ENCODE data around the gene SLC2A4RG.
A peak's percentile ranks its signal among the peaks of the same experiment; 100 is the strongest.

SLC2A4RG gene

DNA sequence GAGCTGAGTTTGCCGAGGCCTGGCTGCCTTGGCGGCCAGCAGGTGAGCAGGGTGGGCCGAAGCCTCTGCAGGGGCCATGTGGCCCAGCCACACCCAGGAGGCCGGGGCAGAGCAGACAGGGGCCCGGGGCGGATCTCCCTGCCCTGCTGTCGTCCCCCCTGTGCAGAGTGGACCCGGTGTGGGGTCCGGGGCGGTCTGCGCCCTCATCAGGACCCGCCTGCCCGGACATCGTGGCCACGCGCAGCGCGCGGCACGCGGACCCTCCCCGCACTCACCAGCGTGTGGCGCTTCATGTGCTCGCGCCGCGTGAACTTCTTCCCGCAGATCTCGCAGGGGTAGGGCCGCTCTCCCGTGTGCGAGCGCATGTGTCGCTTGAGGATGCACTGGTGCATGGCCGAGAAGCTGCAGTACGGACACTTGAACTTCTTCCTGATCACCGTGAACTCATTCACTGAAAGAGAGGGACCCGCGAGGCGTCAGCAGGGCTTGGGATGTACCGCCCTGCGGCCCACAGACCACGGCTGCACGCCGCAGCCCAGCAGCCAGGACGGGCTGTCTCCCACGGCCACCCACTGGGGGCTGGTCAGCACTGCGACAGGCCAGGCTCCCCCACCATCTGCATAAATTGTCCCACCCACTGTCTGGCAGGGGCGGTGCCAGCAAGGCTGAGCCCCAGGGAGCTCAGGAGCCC lies 13.0 kb downstream of the SLC2A4RG start:
- DNase-seq (ENCODE audit: low read depth, low spot score), result no peak

DNA sequence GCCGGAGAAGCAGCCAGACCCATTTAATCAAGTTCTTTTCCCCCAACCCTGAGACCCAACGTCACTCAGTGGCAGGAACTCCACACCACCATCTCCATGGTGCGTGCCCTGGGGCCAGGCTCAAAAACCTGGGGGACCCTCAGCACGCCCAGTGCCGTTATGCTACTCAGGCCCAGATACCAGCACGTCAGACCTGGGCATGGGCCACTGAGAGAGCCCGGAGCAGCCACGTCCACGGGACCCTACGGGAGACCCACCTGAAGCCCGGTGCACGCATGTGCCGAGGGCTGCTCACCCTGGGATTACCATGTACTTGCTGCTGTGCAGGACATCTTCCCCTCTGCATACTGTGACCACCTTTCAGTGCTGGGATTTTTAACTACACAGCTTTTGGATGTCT lies 13.8 kb downstream of the SLC2A4RG start:
- no peak for DNase-seq (ENCODE audit: low read depth, low spot score)

DNA sequence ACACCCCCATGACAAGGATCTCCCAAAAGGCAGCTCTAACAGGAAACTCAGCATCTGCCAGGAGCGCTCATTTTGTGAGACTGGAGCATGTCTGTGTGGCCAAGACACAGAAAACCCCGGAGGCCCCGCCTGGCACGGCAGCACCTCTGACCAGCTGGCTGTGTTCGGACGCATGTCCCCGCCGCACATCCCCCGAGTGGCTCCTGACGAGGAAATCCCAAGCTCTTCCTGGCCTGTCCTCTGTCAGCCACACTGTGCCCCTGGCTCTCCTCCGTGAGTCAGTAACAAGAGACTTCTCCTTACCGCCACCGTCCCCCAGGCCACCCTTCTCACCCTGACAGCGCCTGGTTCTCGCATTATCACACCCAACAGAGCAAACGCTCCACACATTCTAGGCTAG lies 14.4 kb downstream of the SLC2A4RG start:
- DNase-seq (ENCODE audit: low read depth, low spot score), result no peak

DNA sequence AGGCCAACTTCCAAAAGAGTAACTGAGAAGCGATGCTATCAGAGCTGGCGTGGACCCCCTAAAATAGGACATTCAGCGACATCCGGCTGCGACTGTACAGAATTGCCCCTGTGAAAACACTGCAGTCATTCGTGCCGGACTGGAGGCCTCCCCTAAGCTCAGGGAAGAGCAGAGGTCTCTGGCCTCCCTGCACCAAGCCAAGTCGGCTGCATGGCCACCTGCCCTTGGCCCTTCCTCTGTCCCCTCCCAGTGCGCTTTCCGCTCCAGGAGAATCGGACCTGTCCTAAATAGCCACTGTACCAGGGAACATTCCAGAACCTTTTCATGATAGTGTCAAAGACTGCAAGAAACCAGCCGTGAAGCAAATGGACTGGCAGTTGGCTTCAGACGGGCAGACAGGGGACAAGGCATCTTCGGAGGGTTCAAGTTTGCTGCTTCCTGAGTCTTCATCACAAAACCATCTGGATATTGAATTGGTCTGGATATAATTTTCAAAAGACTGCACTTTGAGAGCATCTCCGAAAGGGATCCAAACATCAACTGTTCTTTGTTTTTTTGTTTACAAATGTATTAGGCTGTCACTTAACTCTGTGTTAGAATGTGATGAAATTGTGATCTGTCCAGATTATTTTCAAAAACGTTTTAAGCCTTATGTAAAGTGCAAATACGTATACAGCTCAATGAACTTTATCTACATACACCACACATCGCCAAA lies 16.5 kb downstream of the SLC2A4RG start:
- DNase-seq (ENCODE audit: low read depth, low spot score), result no peak

DNA sequence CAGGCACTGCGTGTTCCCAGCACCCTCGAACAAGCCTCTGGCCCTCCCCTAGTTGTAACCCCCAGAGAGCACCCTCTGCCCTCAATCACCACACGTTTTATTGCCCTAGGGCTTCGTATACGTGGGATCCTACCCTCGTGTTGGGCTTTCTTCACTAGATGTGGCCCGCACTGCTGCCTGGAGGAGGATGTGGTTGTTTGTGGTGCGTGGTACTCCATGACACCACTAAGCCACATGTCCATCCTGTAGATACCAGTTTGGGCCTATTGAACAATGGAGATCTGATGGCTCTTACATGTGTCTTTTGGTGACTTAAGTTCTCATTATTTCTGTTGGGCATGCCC lies 17.0 kb downstream of the SLC2A4RG start:
- no peak for DNase-seq (ENCODE audit: low read depth, low spot score)

DNA sequence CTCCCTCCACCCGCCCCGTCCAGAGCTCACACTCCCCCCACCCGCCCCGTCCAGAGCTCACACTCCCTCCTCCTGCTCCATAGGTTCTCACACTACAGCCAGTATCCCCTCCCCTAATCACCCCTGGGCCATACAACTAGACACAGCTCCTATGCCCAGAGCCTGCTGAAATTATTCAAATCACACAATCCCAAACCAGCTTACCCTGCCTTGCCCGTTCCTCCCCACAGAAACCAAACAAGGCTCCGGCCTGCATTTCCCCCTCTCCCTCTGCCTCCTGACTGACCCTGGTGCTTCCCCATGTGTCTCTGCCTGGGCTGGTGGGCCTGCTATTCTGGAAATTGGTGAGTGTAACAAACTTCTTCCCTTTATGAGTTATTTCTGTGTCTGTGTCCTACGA lies 18.6 kb downstream of the SLC2A4RG start:
- DNase-seq (ENCODE audit: low read depth, low spot score), result no peak

DNA sequence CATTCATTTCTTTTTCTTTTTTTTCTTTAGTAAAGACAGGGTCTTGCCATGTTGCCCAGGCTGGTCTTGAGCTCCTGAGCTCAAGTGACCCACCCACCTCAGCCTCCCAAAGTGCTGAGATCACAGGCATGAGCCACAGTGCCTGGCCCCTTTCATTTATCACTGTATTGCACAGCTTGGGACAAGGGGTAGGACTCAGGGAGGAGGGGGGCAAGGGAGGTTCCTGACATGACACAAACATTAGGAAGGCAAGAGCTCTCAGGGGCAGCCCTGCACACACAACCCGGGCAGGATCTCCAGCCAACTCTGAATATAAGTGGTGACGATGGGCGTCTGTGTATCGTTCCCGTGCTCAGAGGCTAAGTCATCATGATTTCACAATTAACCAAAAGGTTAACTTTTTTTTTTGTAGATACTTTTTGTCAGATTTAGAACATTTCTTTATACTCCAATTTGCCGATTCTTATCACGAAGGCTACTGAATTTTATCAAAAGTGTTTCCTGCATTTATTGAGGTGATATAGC lies 19.9 kb downstream of the SLC2A4RG start:
- no peak for DNase-seq (ENCODE audit: low read depth, low spot score)

DNA sequence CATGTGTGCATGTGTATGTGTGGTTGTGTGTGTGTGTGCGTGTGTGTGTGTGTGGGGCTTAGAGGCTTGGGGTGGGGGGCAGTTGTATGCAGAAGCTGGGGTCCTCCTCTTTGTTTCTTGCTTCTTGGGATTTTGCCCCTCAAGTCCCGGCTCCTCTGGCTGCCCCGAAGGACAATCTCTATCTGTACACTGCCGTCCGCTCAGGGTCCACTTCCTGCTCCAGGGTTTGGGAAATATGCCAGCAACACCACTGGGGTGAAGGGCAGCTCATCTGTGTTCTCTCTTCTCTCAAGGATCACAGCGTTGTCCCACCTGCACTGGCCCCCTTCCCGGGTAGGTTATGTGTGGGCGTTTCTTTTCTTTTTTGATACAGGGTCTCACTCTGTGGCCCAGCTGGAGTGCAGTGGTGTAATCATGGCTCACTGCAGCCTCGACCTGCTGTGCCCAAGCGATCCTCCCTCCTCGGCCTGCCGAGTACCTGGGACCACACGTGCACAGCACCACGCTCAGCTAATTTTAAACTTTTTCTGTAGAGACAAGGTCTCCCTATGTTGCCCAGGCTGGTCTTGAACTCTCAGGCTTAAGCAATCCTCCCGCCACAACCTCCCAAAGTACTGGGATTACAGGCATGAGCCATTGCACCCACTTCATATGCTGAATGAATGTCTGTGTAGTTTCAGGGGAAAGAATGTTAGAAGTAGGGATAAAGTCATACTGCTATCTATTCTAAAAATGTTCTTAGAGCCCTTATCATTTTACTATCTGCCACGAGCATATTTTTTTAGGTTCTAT lies 25.7 kb downstream of the SLC2A4RG start:
- no peak for DNase-seq (ENCODE audit: low read depth, low spot score)

DNA sequence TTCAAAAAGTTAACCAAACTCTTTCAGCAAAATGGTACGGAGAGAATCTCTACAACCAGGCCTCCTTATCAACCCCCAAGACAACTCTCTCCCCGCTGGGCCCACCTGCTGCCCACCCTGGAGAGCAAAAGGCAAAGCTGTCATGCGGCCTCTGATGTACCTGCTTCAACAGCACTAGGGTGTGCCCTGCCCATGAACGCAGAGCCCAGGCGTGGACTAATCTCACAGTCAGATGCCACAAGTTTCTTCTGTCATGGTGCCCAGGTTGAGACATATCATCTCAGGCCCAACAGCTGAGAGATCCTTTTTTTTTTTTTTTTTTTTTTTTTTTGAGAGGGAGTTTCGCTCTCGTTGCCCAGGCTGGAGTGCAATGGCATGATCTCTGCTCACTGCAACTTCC lies 26.3 kb downstream of the SLC2A4RG start:
- no peak for DNase-seq (ENCODE audit: low read depth, low spot score)

DNA sequence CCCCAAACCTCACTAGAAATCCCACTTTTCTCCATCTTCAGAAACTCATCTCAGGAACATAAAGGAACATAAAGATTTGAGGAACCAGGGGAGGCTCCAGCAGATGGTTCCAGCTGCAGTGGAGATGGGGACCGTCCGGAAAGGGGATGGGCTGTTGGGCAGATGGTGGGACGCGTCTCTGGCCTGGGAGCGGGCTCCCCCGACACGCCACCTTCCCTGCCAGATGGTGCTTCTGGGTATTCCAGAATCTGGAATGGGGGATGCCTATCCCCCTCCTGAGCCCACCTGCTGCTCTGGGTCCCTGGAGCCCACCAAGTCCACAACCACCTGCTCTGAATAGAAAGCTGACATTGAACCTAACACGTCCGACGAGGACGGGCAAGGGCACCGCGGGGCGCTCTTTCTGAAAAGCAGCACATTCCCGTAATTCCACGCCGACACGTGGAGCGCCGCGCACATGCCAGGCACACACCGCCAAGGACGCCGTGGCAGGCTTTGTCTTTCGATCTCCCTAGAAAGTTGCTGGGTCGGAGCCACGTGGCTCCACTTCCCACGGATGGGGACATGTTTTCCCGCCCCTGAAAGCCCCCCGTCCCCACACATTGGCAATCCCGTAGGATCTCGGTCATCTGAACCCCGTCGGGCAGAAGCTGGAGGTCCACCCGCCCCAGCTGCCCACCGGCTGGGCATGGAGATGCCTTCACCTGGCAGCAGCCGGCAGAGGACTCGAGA lies 27.3 kb downstream of the SLC2A4RG start:
- no peak for DNase-seq (ENCODE audit: low read depth, low spot score)

DNA sequence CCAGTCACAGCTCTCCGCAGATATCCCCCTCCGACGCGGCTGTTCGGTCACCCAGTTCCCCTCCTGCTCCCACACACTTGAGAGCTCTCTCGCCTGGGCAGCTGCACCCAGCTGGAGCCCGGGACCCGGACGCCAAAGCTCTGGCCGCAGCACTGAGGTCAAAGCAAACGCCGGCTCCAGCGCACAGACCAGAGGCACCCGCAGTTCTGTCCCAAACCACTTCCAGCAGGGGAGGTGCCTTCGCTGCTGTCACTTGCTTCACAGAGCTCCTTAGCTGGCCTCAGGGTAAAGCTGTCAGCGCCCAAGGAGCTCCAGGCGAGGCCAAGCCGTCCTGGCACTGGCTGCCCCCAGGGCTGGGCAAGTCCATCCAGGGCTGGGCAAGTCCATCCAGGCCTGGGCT lies 27.9 kb downstream of the SLC2A4RG start:
- no peak for DNase-seq (ENCODE audit: low read depth, low spot score)

DNA sequence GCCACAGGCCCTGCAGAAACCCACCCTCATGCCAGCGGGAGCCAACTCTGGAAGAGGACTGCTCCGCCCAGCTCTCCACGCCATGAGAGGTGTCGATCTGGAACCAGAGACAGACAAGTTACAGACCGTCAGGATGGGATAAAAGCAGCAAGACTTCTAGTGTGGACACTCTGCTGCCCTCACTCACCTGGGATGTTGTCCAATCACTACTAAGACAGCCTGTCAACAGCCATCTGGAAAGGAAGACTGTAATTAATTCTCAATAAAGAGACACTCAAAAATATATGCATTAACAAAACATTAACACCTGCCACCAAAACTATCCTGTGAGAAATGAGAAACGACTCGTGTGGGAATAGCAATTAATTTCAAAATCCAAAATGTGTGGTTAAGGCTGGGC lies 28.3 kb downstream of the SLC2A4RG start:
- no peak for DNase-seq (ENCODE audit: low read depth, low spot score)

DNA sequence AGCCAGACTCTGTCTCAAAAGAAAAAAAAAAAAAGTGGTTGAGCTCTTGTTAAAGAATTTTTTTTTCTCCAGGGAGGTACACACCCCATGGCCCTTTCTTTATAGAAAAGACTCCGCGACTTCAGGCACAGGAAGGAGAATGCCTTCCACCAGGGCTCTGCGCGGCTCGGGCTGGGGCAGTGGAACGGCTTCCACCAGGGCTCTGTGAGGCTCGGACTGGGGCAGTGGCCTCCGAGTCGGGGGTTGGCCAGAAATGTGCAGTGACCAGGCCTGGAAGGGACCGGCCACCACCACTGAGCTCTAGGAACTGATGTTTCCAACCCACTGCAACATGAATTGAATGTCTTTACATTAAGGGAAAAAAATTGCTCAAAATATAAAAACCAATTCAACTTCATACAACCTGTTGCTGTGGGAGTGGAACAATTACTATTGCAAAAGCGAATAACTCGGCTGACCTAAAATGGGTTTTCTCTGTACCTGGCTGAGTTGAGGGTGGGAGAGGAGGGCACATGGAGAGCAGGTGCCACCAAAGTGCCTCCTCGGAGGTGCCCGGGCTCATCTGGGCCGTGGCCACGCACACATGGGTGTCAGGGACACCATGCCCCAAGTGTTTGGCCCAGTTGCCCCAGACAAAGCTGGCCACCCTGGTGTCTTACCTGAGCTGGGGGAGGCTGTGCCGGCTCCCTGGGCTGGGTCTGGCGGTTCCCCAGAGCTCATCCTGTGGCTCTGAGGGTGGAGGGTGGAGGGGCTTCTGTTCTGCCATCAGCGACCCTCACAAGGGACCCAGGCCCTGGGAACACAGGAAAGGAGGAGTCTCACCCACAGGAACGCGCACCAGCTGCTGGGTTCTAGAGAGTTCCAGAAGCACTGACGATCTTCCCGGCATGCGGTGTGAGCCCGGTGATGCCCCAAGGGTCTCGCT lies 29.3 kb downstream of the SLC2A4RG start:
- no peak for DNase-seq (ENCODE audit: low read depth, low spot score)

DNA sequence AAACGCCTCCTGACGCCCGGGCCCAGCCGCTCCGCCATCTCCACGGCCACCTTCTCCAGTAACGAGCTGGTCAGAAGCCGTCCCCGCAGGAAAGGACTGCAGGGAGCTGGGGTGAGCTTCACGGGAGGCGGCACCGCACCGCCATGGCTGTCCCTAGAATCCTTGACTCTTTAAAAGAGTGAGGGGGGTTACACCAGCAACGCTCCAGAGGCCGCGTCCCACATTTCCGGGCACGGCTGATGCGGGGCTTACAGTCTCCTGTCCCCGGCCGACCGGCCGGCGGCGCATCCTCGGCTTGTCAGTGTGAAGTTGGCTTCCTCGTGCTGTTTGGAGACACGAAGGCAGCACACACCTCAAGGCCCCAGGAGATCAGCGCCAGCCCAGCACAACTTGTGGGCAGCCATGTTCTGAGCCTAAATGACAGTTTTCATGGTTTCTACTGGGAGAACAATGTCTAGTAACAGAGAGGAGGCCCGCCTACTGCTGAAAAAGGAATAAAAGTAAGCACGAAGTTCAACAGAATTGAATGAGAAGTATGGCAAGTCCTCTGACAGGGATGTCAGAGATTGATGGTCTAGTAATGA lies 30.4 kb downstream of the SLC2A4RG start:
- DNase-seq (ENCODE audit: low read depth, low spot score), result no peak

DNA sequence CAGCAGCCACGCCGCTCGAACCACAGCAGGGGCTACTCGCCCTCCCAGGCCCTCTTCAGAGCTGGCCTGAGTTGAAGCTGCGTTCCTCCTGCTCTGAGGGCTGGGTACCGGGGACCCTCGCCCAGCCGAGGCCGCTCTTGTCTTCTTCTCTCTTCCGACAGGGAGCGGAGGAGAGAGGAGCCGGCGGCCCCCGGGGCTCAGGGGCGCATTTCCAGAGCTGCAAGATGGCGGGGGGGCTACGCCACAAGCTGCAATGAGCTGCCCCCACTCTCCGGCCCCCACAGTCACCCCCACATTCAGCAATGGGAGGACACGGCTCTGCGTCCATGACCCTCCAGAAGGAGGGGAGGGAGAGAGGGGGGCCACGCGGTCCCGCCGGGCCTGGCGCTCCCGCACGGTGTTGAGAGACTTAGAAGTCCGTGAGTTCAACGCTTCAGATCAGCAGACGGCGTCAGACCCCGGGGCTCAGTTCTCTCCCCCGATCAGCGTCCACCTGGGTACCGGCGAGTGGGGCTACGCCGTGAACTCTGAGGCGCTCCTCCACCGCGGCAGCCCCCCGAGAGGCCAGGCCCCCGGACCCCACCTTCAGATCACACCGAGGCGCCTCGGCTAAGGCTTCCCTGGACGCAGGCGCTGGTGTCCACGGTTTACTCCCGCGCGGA lies 31.6 kb downstream of the SLC2A4RG start:
- no peak for DNase-seq (ENCODE audit: low read depth, low spot score)

DNA sequence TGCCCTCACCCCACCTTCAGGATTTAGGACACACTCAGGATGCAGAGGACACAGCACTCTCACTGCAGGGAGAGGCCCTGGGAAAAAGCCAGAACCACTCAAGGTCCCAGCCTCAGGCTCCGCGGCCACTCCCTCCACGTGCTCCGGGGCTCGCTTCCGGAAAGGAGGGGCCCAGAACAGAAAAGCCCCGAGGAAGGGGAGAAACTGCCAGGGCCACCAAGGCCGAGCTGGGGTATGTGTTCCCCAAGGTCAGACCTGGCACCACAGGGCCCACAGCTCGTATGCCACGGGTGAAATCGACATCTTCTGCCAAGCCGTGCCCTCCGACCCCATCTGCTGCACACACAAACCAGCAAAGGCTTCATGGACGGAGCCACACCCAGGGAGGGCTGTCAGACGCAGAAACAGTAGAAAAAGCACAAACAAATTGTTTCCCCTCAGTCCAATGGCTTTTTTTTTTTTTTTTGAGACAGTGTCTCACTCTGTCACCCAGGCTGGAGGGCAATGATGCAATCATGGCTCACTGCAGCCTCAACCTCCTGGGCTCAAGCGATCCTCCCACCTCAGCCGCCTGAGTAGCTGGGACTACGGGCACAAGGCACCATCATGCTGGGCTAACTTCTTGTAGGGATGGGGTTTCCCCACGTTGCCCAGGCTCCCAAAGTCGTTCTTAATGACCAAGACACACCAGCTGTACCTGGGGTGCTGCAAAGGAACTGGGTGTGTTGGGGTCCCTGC lies 33.4 kb downstream of the SLC2A4RG start:
- DNase-seq (ENCODE audit: low read depth, low spot score), result no peak

DNA sequence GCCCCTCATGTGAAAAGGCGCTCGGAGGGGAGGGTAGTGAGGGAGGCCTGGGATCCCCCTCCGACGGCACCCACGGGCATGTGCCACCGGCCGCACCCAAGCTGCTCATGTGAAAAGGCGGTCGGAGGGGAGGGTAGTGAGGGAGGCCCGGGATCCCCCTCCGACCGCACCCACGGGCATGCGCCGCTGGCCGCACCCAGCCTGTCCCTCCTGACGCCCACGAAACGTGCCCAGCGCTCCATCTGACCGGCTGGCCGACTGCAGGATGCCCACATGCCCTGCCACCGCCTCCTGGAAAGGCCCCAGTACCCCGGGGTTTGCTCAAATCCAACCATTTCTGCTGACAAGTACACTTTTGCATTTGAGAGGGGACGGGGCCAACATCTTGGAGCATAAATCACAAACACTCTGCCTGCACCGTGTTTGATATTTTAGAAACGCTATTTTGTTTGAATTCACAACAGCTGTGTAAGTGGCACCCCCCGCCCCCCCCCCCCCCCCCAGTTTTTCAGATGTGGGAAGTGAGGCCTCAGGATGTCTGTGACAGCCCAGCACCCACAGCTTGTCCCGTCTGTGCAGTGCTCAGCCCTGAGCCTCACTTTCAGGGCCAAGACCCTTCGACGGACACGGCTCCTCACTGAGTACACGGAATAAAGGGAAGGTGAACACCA lies 34.1 kb downstream of the SLC2A4RG start:
- no peak for DNase-seq (ENCODE audit: low read depth, low spot score)

DNA sequence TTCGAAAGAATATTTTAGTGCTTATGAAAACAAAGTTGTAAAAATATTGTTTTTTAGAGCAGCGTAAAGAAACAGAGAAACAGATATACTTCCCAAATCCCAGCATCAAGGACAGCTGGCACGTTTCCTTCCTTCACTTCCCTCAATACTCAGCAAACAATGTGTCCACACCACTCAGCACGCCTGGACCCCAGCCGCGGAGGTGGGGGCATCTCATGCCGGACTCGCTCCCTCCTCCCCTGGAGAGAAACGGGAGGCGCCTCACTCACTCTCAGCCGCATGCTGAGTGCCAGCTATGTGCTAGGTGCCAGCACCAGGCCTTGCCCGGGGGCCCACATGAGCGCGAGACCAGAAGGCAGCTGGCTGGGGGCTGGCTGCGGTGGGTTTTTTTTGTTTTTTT lies 34.7 kb downstream of the SLC2A4RG start:
- DNase-seq (ENCODE audit: low read depth, low spot score), result peak; percentile 77

Measured in brain pericyte (primary cell).